GM19043 (cell line): ENCODE data around the gene DIAPH2.

Source experiments
- ATAC-seq: cut with Tn5 transposase; IDR thresholded peaks from one replicate; pipeline ENCODE4 v1.9.1; 2021; ENCODE audit warnings: low read depth; ENCODE audit not compliant: unreplicated experiment

The DIAPH2 gene

GRCh38 chrX:96918864-96919263 lies 234.2 kb downstream of the DIAPH2 start:
- no peak for ATAC-seq

- ATAC-seq, result no peak
Observed at GRCh38 chrX:96919672-96920071, 235.0 kb downstream of the DIAPH2 start.

DNA sequence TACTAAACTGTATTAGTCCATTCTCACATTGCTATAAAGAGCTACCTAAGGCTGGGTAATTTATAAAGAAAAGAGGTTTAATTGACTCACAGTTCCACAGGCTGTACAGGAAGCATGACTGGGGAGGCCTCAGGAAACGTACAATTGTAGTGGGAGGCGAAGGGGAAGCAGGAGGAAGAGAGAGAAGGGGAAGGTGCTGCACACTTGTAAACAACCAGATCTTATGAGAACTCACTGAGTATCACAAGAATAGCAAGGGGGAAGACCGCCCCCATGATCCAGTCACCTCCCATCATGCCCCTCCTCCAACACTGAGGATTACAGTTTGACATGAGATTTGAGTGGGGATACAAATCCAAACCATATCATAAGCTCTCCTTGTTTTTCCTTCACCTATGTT lies 239.9 kb downstream of the DIAPH2 start:
- no peak for ATAC-seq

DNA sequence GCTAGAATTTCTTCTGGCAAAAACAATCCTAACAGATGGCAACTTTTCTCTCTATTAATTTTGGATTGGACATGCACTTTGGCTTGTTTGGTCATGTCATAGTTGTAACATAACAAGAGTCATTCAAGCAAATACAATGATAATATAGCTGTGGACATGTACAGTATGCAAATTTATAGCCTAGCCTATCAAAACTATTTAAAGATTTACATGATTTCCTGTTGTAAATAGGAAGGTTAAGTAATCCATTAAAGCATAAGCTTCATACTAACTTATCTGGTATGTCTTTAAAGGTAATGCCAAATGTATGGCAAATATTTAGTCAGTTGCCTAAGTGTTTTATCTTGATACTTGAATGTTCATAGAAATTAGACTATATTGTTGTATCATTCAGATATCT lies 244.4 kb downstream of the DIAPH2 start:
- ATAC-seq, result no peak

- ATAC-seq, result no peak
Observed at GRCh38 chrX:96957718-96958117, 273.1 kb downstream of the DIAPH2 start.

- no peak for ATAC-seq
Observed at GRCh38 chrX:96971812-96972211, 287.2 kb downstream of the DIAPH2 start.

DNA sequence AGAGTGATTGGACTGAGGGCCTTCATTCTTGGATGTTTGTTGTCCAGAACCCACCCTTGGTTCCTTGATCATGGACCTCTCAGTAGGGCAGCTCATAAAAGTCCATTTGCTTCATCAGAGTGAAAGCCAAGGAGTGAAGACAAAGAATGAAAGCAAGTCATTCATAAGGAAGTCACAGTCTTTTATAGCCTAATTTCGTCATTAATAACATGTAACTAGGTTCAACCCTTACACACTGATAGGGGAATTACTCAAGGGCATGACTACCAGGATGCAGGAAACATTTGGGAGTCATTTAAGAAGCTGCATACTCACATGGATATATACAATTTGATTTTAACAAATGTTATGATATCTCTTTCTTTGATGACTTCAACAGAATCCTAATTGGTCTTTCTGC lies 294.3 kb downstream of the DIAPH2 start:
- no peak for ATAC-seq

- ATAC-seq, result no peak
Observed at GRCh38 chrX:96979766-96980165, 295.1 kb downstream of the DIAPH2 start.

- no peak for ATAC-seq
Observed at GRCh38 chrX:96982161-96982560, 297.5 kb downstream of the DIAPH2 start.

- ATAC-seq, result no peak
Observed at GRCh38 chrX:96984538-96984937, 299.9 kb downstream of the DIAPH2 start.

- no peak for ATAC-seq
Observed at GRCh38 chrX:96985046-96985445, 300.4 kb downstream of the DIAPH2 start.

DNA sequence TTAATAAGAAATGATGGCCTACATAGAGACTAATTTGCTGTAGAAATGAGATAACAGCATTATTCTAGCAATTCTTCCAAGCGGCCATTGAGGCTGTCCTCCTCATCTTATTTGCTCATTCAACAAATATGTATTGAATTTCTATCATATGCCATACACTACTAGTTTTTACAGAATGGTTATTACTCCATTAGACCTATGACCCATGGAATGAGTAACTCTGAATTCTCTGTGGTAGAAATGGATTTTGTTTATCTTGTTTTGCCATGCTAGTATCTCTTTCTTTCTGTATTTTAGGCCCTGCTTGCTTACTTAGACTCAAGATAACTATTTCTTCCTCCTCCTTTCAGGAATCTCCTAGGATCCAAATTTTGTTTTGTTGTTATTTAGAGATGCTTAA lies 302.6 kb downstream of the DIAPH2 start:
- no peak for ATAC-seq

DNA sequence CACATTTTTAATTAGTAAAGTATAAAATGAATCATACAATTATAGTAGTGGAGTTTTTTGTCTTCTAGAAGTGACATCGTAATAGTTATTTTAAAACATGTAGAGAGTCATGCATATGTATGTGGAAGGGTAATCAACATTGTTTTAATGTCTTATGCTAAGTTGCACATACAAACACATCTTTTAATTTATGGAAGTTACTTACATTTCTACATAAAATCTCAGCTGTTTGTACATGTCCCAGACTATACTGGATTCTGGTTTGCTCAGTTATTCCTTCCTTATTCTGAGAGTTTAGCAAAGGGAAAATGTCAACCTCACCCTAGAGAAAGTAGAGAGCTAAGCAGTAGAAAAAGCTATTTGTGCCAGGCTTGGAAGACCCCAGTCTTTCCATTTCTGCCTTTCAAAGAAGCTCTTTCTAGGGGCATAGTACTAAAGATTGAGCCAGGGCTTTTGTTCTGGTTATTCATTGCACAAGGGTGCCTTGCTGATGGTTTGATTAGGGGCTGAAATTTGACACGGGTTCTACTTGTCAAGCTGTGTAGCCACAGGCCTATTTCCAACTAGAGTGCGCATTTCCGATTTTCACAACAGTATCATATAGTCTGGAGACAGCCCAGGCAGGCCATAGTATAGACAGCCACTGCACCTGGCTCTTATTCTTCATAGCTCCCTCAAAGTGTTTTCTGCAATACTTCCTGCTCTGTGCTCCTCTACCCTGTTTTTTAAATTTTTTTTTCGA lies 305.4 kb downstream of the DIAPH2 start:
- ATAC-seq, result no peak

DNA sequence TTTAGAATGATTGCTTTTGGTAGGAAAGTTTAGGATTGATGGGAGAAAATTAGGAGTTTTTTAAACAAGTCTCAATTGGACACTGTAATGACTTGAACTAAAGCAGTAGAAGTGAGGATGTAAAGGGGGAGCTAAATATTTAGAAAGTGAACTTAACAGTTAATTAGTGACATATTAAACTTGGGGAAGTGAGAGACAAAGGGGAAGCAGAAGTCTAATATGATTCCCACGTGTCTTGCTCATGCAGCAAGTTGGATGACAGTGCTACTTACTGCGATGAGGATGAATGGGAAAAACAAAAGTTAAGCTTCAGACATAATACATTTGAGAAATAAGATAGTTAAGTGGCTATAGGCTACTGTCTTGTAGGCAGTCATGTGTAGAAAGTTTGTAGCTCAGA lies 309.5 kb downstream of the DIAPH2 start:
- ATAC-seq, result no peak

GRCh38 chrX:96997196-96997595 lies 312.6 kb downstream of the DIAPH2 start:
- ATAC-seq, result no peak

GRCh38 chrX:97000682-97001368 lies 316.2 kb downstream of the DIAPH2 start:
- no peak for ATAC-seq

DNA sequence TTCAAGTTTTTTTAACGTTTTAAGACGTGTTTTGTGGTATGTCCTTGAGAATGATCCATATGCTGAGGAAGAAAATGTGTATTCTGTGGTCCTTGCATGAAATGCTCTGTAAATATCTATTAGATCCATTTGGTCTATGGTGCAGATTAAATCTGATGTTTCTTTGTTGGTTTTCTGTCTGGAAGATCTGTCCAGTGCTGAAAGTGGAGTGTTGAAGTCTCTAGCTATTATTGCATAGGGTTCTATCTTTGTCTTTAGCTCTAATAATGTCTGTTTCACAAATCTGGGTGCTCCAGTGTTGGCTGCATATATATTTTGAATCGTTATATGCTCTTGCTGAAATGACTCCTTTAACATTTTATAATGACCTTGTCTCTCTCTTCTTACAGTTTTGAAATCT lies 321.5 kb downstream of the DIAPH2 start:
- no peak for ATAC-seq

DNA sequence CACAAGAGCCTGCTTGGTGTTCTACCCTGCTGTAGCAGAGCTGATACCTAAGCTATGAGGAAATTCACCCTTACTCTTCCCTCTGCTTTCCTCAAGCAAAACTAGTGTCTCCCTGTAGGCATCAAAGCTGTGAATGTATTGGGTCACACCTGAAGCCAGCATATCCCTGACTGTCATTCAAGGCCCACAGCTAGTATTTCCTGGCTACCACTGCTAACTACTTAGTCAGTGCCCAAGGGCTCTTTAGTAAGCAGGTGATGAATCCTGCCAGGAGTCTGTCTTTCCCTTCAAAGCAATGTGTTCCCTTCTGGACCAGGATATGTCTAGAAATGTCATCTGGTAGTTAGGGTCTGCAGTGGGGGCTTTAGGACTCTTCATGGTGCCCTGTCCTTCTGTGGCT lies 324.7 kb downstream of the DIAPH2 start:
- no peak for ATAC-seq

GRCh38 chrX:97011540-97011939 lies 326.9 kb downstream of the DIAPH2 start:
- no peak for ATAC-seq

DNA sequence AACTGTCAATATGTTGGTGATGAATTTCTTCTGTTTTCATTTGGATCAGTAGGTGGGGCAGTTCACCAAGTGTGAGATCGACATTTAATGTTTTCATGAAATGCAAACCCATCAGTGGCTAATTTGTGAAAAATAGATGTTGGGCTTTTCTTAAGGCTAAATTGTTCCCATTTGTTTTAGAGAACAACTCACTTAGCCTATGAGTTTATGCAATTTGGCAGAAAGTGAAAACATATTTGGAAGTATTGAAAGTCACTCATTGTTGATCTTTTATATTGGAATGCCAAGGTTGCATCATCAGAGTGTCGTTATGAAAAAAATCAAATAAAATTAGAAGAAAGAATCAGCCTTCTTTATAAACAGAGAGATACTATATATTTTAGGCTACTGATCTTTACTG lies 331.5 kb downstream of the DIAPH2 start:
- ATAC-seq, result no peak

GRCh38 chrX:97021680-97022079 lies 337.0 kb downstream of the DIAPH2 start:
- no peak for ATAC-seq

- no peak for ATAC-seq
Observed at GRCh38 chrX:97026406-97026805, 341.8 kb downstream of the DIAPH2 start.
